ENCODE measurements around the gene MRTFA.

GRCh38 chr22:40592352-40593113 lies 44.0 kb downstream of the MRTFA start:
- no peak for TF ChIP-seq EZH2 (IDR thresholded peaks at IDR 0.05)
- TF ChIP-seq POLR2A (IDR thresholded peaks at IDR 0.05; ENCODE audit: borderline replicate concordance, extremely low read depth, insufficient read depth, insufficient read length), result no peak
- TF ChIP-seq CTCF (IDR thresholded peaks at IDR 0.05 in 2 of 3, conservative IDR thresholded peaks at IDR 0.05 in 1 of 3; ENCODE audit: borderline replicate concordance in 1 of 3, insufficient read depth in 1 of 3, low read depth in 2 of 3, low read length in 2 of 3), result no peak
- TF ChIP-seq EGR1 (IDR thresholded peaks at IDR 0.05; ENCODE audit: low read depth), result no peak
- TF ChIP-seq RAD21 (IDR thresholded peaks at IDR 0.05; ENCODE audit: low read depth), result no peak
- no peak for TF ChIP-seq POLR2AphosphoS5 (IDR thresholded peaks at IDR 0.05; ENCODE audit: low read depth, low read length)
- TF ChIP-seq EZH2phosphoT487 (IDR thresholded peaks at IDR 0.05; ENCODE audit: borderline replicate concordance), result no peak
- no peak for TF ChIP-seq TCF7L2 (IDR thresholded peaks at IDR 0.05; ENCODE audit: borderline replicate concordance, extremely low read depth, insufficient read depth, insufficient read length)
- TF ChIP-seq ZNF274 (IDR thresholded peaks at IDR 0.05; ENCODE audit: low read depth, low read length), result no peak
- TF ChIP-seq SP1 (IDR thresholded peaks at IDR 0.05; ENCODE audit: low read depth), result no peak
- TF ChIP-seq ZFX (IDR thresholded peaks at IDR 0.05), result no peak
- TF ChIP-seq REST (IDR thresholded peaks at IDR 0.05; ENCODE audit: low read depth), result no peak
